Subcutaneous adipose tissue (tissue), 4 donors: Measurements from ENCODE around the gene ADCY9. TPM values are rescaled to one million over a fixed set of nuclear protein-coding genes. Genes with fewer than 3 reads are reported as not detected.

Experiments
- CTCF ChIP-seq: fragments of 450-650 bp; IDR thresholded peaks from one replicate; pipeline ENCODE4 v1.5.1; 2016; ENCODE audit warnings: low read depth, mild to moderate bottlenecking, control low read depth, antibody characterized with exemption, moderate library complexity
- total RNA-seq, 4 donors: library from RNA; depleted of rRNA; stranded (reverse); fragments of >200 nt; gene quantifications; one replicate each; pipeline ENCODE4 v1.1.0, GENCODE V29; 2016

ADCY9 gene
- total RNA-seq, 4 donors from 2014 or later, result 9.5 to 16.4 (median 9.8) TPM

- no peak for TF ChIP-seq CTCF
Measured at GRCh38 chr16:4004206-4004605, 112.0 kb downstream of the ADCY9 start.

- no peak for TF ChIP-seq CTCF
Measured at GRCh38 chr16:4003576-4003975, 112.7 kb downstream of the ADCY9 start.

- no peak for TF ChIP-seq CTCF
Measured at GRCh38 chr16:4003166-4003565, 113.1 kb downstream of the ADCY9 start.

GRCh38 chr16:4002121-4002520, 114.1 kb downstream of the ADCY9 start:
- TF ChIP-seq CTCF, result no peak

GRCh38 chr16:3999479-4000325, 116.5 kb downstream of the ADCY9 start:
- no peak for TF ChIP-seq CTCF

- TF ChIP-seq CTCF, result no peak
Measured at GRCh38 chr16:3998793-3999478, 117.3 kb downstream of the ADCY9 start.

GRCh38 chr16:3997231-3997841, 118.9 kb downstream of the ADCY9 start:
- no peak for TF ChIP-seq CTCF
